Measurements from ENCODE around the gene RGS12. TPM values are rescaled to one million over a fixed set of nuclear protein-coding genes. Genes with fewer than 3 reads are reported as not detected.
"Not testable (repeated sequence)": the region's sequence is repeated elsewhere in the genome, so short reads cannot be mapped to it uniquely, and the experiment has no call there.

The RGS12 gene
- polyA plus RNA-seq, 1 donor (not counting 4 experiments of a cell fraction or from before 2014, with no cell fraction given), result 34.0 TPM

- Histone ChIP-seq H3K4me2 (ENCODE audit: control insufficient read depth, extremely low read depth, insufficient read depth, low read depth, low read length) (no peak overlapping the region), H4K20me1 (ENCODE audit: control insufficient read depth, extremely low read depth, insufficient read depth, low read length) (no peaks in the 10 kb centered on the region), H3K9ac (ENCODE audit: control insufficient read depth, extremely low read depth, insufficient read depth, low read length) (no peak overlapping the region), H2AFZ (ENCODE audit: control insufficient read depth, low read length) (no peak overlapping the region), H3K4me3 (ENCODE audit: control insufficient read depth in 2 of 3, extremely low read depth in 1 of 3, insufficient read depth in 2 of 3, low read depth in 1 of 3, low read length in 3 of 3) (no peak overlapping the region), H3K9me1 (ENCODE audit: control insufficient read depth, extremely low read depth, insufficient read depth, low read length) (no peaks in the 10 kb centered on the region), H3K79me2 (ENCODE audit: control insufficient read depth, insufficient read depth, low read length) (no peaks in the 10 kb centered on the region), H3K4me1 (ENCODE audit: control insufficient read depth, extremely low read depth, insufficient read depth, low read length) (no peaks in the 10 kb centered on the region), H3K9me3 (ENCODE audit: control insufficient read depth, low read depth, low read length) (no peaks in the 10 kb centered on the region), H3K27me3 (ENCODE audit: control insufficient read depth, extremely low read depth, insufficient read depth, low read length) (peaks cover 10% of the 10 kb centered on the region), H3K36me3 (ENCODE audit: control insufficient read depth in 2 of 2, extremely low read depth in 1 of 2, insufficient read depth in 2 of 2, low read length in 2 of 2) (no peaks in the 10 kb centered on the region), H3K27ac (ENCODE audit: control insufficient read depth, insufficient read depth, low read length) (no peak overlapping the region)
- TF ChIP-seq EZH2 (IDR thresholded peaks at IDR 0.05; ENCODE audit: low read length) (no peak), CTCF (optimal IDR thresholded peaks at IDR 0.05 in 1 of 3, IDR thresholded peaks at IDR 0.05 in 1 of 3, conservative IDR thresholded peaks at IDR 0.05 in 1 of 3; ENCODE audit: extremely low read depth in 1 of 3, insufficient read depth in 2 of 3, low read length in 3 of 3) (no peak)
- DNase-seq (ENCODE audit: low read depth, low spot score) (no peak), FAIRE-seq (no peak)
- dilution Hi-C loops (cut with MboI; ENCODE audit: extremely low pct_ligation_motif_present, low sequenced_read_pairs), result no loop called here
These were observed 6.5 kb downstream of the RGS12 start for GRCh38 chr4:3299122-3299975.

GRCh38 chr4:3299976-3300671, 7.3 kb downstream of the RGS12 start:
- no peak overlapping the region for H3K4me3 ChIP-seq (ENCODE audit: control insufficient read depth in 2 of 3, extremely low read depth in 1 of 3, insufficient read depth in 2 of 3, low read depth in 1 of 3, low read length in 3 of 3)
- H3K27me3 ChIP-seq (ENCODE audit: control insufficient read depth, extremely low read depth, insufficient read depth, low read length), result peaks cover 17% of the 10 kb centered on the region
- dilution Hi-C loops (cut with MboI; ENCODE audit: extremely low pct_ligation_motif_present, low sequenced_read_pairs), result no loop called here
- no peak for DNase-seq (ENCODE audit: low read depth, low spot score)
- H3K9me3 ChIP-seq (ENCODE audit: control insufficient read depth, low read depth, low read length), result no peaks in the 10 kb centered on the region
- H4K20me1 ChIP-seq (ENCODE audit: control insufficient read depth, extremely low read depth, insufficient read depth, low read length), result no peaks in the 10 kb centered on the region
- no peak overlapping the region for H3K27ac ChIP-seq (ENCODE audit: control insufficient read depth, insufficient read depth, low read length)
- no peak overlapping the region for H2AFZ ChIP-seq (ENCODE audit: control insufficient read depth, low read length)
- H3K4me2 ChIP-seq (ENCODE audit: control insufficient read depth, extremely low read depth, insufficient read depth, low read depth, low read length), result no peak overlapping the region
- H3K36me3 ChIP-seq (ENCODE audit: control insufficient read depth in 2 of 2, extremely low read depth in 1 of 2, insufficient read depth in 2 of 2, low read length in 2 of 2), result no peaks in the 10 kb centered on the region
- H3K9ac ChIP-seq (ENCODE audit: control insufficient read depth, extremely low read depth, insufficient read depth, low read length), result no peak overlapping the region
- no peak for FAIRE-seq
- H3K79me2 ChIP-seq (ENCODE audit: control insufficient read depth, insufficient read depth, low read length), result no peaks in the 10 kb centered on the region
- TF ChIP-seq EZH2 (IDR thresholded peaks at IDR 0.05; ENCODE audit: low read length) (no peak), CTCF (optimal IDR thresholded peaks at IDR 0.05 in 1 of 3, IDR thresholded peaks at IDR 0.05 in 1 of 3, conservative IDR thresholded peaks at IDR 0.05 in 1 of 3; ENCODE audit: extremely low read depth in 1 of 3, insufficient read depth in 2 of 3, low read length in 3 of 3) (no peak)
- H3K9me1 ChIP-seq (ENCODE audit: control insufficient read depth, extremely low read depth, insufficient read depth, low read length), result no peaks in the 10 kb centered on the region
- no peaks in the 10 kb centered on the region for H3K4me1 ChIP-seq (ENCODE audit: control insufficient read depth, extremely low read depth, insufficient read depth, low read length)

- FAIRE-seq; H3K9ac ChIP-seq (ENCODE audit: control insufficient read depth, extremely low read depth, insufficient read depth, low read length); H2AFZ ChIP-seq (ENCODE audit: control insufficient read depth, low read length); H3K27ac ChIP-seq (ENCODE audit: control insufficient read depth, insufficient read depth, low read length); DNase-seq (ENCODE audit: low read depth, low spot score); H3K36me3 ChIP-seq (ENCODE audit: control insufficient read depth in 2 of 2, extremely low read depth in 1 of 2, insufficient read depth in 2 of 2, low read length in 2 of 2); H3K4me2 ChIP-seq (ENCODE audit: control insufficient read depth, extremely low read depth, insufficient read depth, low read depth, low read length); H4K20me1 ChIP-seq (ENCODE audit: control insufficient read depth, extremely low read depth, insufficient read depth, low read length); H3K9me3 ChIP-seq (ENCODE audit: control insufficient read depth, low read depth, low read length); H3K4me3 ChIP-seq (ENCODE audit: control insufficient read depth in 2 of 3, extremely low read depth in 1 of 3, insufficient read depth in 2 of 3, low read depth in 1 of 3, low read length in 3 of 3); H3K79me2 ChIP-seq (ENCODE audit: control insufficient read depth, insufficient read depth, low read length); dilution Hi-C loops (cut with MboI; ENCODE audit: extremely low pct_ligation_motif_present, low sequenced_read_pairs); H3K4me1 ChIP-seq (ENCODE audit: control insufficient read depth, extremely low read depth, insufficient read depth, low read length); H3K9me1 ChIP-seq (ENCODE audit: control insufficient read depth, extremely low read depth, insufficient read depth, low read length): not testable (repeated sequence)
- peaks cover 21% of the 10 kb centered on the region for H3K27me3 ChIP-seq (ENCODE audit: control insufficient read depth, extremely low read depth, insufficient read depth, low read length)
These were observed 8.1 kb downstream of the RGS12 start for GRCh38 chr4:3300882-3301281.

Measured in keratinocyte (primary cell).